Activated naive CD4-positive, alpha-beta T cell treated with anti-CD3 and anti-CD28 coated beads for 36 hours (primary cell): ENCODE data around the gene ZPBP. TPM values are rescaled to one million over a fixed set of nuclear protein-coding genes. Genes with fewer than 3 reads are reported as not detected.

ENCODE experiments used
- CTCF ChIA-PET: fragments of 350-600 bp; sonication (Branson Sonifier 250); formaldehyde crosslinking; loops from one replicate; lab custom pipeline; 2021; ENCODE audit warnings: antibody characterized with exemption; lab: Charles Lee
- DNase-seq: peaks from one replicate; pipeline ENCODE4 v3.0.0-alpha.2; 2020
- H3K27ac Mint-ChIP-seq: one replicate; pipeline ENCODE4 v1.8.0; 2021; ENCODE audit warnings: mild to moderate bottlenecking, mixed read lengths
- H3K27me3 Mint-ChIP-seq: one replicate; pipeline ENCODE4 v1.8.0; 2021; ENCODE audit warnings: low read depth, mixed read lengths
- H3K36me3 Mint-ChIP-seq: one replicate; pipeline ENCODE4 v1.8.0; 2021; ENCODE audit warnings: low read depth, mixed read lengths
- H3K4me1 Mint-ChIP-seq: one replicate; pipeline ENCODE4 v1.8.0; 2021; ENCODE audit warnings: low read depth, mixed read lengths
- H3K4me3 Mint-ChIP-seq: one replicate; pipeline ENCODE4 v1.8.0; 2021; ENCODE audit warnings: mild to moderate bottlenecking, moderate library complexity, mixed read lengths
- H3K9me3 Mint-ChIP-seq: one replicate; pipeline ENCODE4 v1.8.0; 2021; ENCODE audit warnings: mixed read lengths
- intact Hi-C: fragments of 100-400 bp; cut with micrococcal nuclease; formaldehyde crosslinking; loops from one replicate; pipeline ENCODE4 v1.15.1; 2023
- total RNA-seq, 2 experiments: library from RNA; stranded (reverse); gene quantifications; one replicate each; pipeline ENCODE4 v1.2.3, GENCODE V29; 2021

ZPBP gene, protein sequence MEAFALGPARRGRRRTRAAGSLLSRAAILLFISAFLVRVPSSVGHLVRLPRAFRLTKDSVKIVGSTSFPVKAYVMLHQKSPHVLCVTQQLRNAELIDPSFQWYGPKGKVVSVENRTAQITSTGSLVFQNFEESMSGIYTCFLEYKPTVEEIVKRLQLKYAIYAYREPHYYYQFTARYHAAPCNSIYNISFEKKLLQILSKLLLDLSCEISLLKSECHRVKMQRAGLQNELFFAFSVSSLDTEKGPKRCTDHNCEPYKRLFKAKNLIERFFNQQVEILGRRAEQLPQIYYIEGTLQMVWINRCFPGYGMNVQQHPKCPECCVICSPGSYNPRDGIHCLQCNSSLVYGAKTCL
- not detected for total RNA-seq

DNA sequence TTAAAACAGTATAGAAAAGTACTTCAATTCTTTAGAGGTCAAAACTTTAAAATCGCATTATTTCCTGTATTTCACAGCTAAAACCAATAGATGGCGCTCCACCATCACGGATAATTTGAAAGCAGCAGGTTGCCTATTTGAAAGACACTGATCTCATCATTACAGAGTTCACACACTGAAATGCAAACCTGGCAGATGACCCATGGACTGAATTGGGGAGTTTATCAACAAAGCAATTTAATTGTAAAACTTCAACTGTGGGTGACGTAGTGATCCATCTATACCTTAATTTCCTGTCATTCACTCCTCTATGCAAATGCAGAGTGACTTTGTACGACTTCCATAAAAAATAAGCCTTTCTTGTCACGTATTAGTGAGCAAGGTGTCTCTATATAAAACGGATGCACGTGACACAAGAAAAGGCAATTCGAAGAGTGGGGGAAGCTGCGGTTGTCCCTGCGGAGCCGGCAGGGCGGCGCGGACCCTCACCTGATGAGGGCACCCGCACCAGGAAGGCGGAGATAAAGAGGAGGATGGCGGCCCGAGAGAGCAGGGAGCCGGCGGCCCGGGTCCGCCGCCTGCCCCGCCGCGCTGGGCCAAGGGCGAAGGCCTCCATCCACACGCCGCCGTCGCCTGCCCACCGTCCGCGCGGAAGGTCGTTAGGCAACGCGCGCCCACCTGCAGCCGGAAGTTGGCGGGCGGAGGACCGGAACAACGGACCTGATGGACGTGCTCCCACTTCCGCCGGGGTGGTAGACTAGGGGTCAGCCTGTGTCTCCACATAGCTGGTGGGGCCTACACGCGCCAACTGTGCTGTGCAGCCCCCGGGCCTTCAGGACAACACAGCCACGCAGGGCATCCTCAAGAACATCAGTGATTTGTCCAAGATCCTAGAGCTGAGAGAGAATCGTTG lies at the start of gene ZPBP:
Gene ZPBP (minus strand): TSS at position 668 of the 913 bp plus-strand sequence. CDS start 52 bp downstream, at position 616.
- H3K27ac Mint-ChIP-seq = peak within 1 kb of the TSS; percentile 81
- intact Hi-C loops = loop anchor here (1.0 to 10.0 kb wide), 14 partner anchors 49 to 1272 kb away; no protein-coding TSS in a partner anchor
- H3K9me3 Mint-ChIP-seq = peaks cover 7% of the 10 kb centered on the region
- DNase-seq = peak; percentile 67
- peaks cover 7% of the 10 kb centered on the region for H3K4me1 Mint-ChIP-seq
- peak within 1 kb of the TSS; percentile 76 for H3K4me3 Mint-ChIP-seq
- H3K36me3 Mint-ChIP-seq = no peaks in the 10 kb centered on the region
- CTCF ChIA-PET = interaction anchor here (0.6 to 3.9 kb wide), 31 partner anchors 8 to 1668 kb away, joined by 3 to 35 read pairs (median 4); no protein-coding TSS in a partner anchor
- H3K27me3 Mint-ChIP-seq = no peaks in the 10 kb centered on the region

DNA sequence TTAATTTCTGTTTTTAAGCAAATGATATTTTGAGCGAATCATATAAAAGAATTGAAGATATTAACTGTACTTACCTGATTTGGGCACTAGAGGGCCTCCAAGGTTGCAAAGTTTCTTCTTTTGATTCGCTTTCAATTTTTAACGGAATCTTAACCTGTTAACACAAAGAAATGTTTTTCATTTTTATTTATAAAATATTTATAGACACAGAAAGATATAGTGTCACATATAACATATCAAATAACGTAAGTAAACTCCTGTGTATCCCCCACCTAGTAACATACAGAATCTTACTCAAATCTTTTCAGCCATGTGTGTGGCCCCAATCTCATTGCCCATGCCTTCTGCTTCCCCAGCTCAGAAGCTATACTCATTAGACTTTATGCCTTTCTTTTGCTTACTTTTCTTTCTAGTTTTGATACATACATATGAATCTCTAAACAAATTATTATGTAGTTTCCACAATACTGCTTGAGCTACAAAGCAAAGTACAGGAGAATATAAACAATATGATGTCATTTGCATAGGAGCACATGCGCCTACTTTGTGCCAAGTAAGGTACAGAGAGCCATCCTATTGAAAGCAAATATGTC lies 49.5 kb upstream of the ZPBP start:
- peak overlapping the region; percentile 82 for H3K27ac Mint-ChIP-seq
- H3K9me3 Mint-ChIP-seq = no peaks in the 10 kb centered on the region
- intact Hi-C loops = loop anchor here (1.0 to 5.0 kb wide), 10 partner anchors 50 to 490 kb away; no protein-coding TSS in a partner anchor
- CTCF ChIA-PET = interaction anchor here (0.6 to 7.7 kb wide), 23 partner anchors 11 to 1018 kb away, joined by 3 to 77 read pairs (median 4); no protein-coding TSS in a partner anchor
- H3K27me3 Mint-ChIP-seq = no peaks in the 10 kb centered on the region
- DNase-seq = peak; percentile 64
- H3K36me3 Mint-ChIP-seq = no peaks in the 10 kb centered on the region
- peaks cover 43% of the 10 kb centered on the region for H3K4me1 Mint-ChIP-seq
- peak overlapping the region; percentile 45 for H3K4me3 Mint-ChIP-seq

DNA sequence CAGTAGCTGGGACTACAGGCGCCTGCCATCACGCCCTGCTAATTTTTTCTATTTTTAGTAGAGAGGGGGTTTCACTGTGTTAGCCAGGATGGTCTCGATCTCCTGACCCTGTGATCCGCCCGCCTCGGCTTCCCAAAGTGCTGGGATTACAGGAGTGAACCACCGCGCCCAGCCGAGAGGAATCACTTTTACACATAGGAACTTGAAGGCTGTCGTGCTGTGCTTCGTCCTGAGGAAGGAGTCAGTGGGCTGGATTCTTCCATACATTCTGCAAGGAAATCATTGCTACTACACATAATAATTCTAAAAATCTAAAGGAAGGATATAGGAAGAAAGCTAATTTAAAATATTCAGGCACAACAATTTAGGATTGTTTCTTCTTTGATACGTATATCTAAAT lies 48.8 kb upstream of the ZPBP start:
- intact Hi-C loops = loop anchor here (1.0 to 5.0 kb wide), 10 partner anchors 50 to 490 kb away; no protein-coding TSS in a partner anchor
- no peak overlapping the region for H3K27ac Mint-ChIP-seq
- no peak overlapping the region for H3K4me3 Mint-ChIP-seq

DNA sequence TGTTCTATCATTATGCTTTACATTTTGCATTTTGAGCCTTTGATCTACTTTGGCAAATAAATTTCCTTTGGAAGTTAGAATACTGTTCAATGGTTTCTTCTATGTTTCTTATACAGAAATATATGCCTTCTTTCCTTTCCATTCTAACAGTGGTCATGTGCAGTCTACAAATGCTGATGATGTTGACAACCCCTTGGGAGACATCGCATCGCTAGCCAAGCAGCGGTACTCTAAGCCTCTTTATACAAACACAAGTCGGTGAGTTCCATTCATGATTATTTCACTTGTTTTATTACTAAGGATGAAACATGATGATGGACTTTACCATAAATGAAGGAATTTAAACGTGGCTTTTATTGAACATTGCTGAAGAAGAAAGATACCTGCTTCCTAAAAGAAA lies 48.1 kb upstream of the ZPBP start:
- no peak for DNase-seq
- Mint-ChIP-seq H3K27me3 (no peaks in the 10 kb centered on the region), H3K4me1 (peaks cover 29% of the 10 kb centered on the region), H3K9me3 (no peaks in the 10 kb centered on the region), H3K4me3 (no peak overlapping the region), H3K27ac (no peak overlapping the region), H3K36me3 (no peaks in the 10 kb centered on the region)
- intact Hi-C loops = loop anchor here (5.0 kb wide), 1 partner anchor 491 kb away; no protein-coding TSS in a partner anchor
- CTCF ChIA-PET = interaction anchor here (7.7 kb wide), 1 partner anchor 276 kb away, joined by 77 read pairs; no protein-coding TSS in a partner anchor

More for the DNA sequence above, 48.8 kb upstream of the ZPBP start:
- DNase-seq = no peak
- Mint-ChIP-seq H3K4me1 (peaks cover 36% of the 10 kb centered on the region), H3K9me3 (no peaks in the 10 kb centered on the region), H3K36me3 (no peaks in the 10 kb centered on the region), H3K27me3 (no peaks in the 10 kb centered on the region)
- CTCF ChIA-PET = interaction anchor here (0.7 to 7.7 kb wide), 9 partner anchors 11 to 326 kb away, joined by 3 to 77 read pairs (median 4); no protein-coding TSS in a partner anchor

DNA sequence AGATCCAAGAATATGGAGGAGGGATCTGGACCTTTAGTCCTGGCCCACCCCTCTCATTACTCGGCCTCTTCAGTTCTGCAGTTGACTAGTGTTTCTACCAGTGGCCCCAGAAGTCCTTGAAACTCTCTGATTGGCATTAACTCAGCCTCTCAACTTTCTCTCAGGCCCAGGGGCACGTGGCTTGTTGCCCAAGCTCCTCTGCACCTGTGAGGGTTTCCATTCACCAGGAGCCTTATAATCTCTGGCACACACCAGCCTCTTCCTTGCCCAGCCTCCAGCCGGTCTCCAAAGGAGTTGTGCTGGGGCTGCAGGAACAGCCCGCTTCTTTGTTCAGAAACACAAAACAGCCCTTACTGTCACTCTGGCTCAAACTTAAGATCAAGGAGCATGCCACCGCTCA lies 47.6 kb upstream of the ZPBP start:
- CTCF ChIA-PET = no interaction called here
- intact Hi-C loops = loop anchor here (5.0 kb wide), 1 partner anchor 492 kb away; no protein-coding TSS in a partner anchor
- Mint-ChIP-seq H3K9me3 (no peaks in the 10 kb centered on the region), H3K4me1 (peaks cover 24% of the 10 kb centered on the region), H3K4me3 (no peak overlapping the region), H3K27me3 (no peaks in the 10 kb centered on the region), H3K36me3 (no peaks in the 10 kb centered on the region), H3K27ac (no peak overlapping the region)
- DNase-seq = no peak

DNA sequence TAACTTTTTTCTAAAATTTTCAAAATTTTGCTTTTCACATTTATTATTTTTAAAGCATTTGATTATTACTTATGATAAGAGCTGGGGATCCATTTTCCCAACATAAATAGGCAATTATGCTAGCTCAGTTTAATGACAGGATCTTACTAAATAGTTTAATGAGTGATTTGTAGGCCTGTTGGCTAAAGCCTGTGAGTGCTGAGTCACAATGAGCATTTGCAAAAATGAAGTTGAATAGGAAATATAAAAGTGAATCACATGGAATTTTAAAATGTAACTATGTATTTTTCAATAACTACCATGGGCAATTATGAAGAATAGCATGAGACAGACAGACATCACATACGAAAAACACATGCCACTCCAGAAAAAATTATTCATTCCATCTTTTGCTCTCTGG lies 45.1 kb upstream of the ZPBP start:
- intact Hi-C loops = no loop called here
- H3K4me1 Mint-ChIP-seq = peaks cover 3% of the 10 kb centered on the region
- no peaks in the 10 kb centered on the region for H3K27me3 Mint-ChIP-seq
- no peak overlapping the region for H3K4me3 Mint-ChIP-seq
- CTCF ChIA-PET = no interaction called here
- no peaks in the 10 kb centered on the region for H3K36me3 Mint-ChIP-seq
- H3K27ac Mint-ChIP-seq = no peak overlapping the region
- no peaks in the 10 kb centered on the region for H3K9me3 Mint-ChIP-seq
- no peak for DNase-seq

DNA sequence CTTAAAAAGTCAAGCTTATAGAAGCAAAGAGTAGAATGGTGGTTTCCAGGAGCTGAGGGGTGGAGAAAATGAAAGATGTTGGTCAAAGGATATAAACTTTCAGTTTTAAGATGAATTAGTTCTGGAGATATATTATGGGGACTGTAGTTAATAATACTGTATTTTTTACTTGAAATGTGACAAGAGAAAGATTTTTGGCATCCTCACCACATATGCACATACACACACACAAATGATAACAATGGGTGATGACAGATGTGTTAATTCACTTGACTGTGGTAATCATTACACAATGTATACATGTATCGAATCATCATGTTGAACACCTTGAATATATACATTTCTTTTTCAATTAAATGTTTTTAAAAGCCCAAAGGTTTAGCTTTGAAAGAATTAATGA lies 32.7 kb upstream of the ZPBP start:
- intact Hi-C loops = no loop called here
- Mint-ChIP-seq H3K27me3 (no peaks in the 10 kb centered on the region), H3K4me1 (no peaks in the 10 kb centered on the region), H3K9me3 (no peaks in the 10 kb centered on the region), H3K27ac (no peak overlapping the region), H3K36me3 (no peaks in the 10 kb centered on the region), H3K4me3 (no peak overlapping the region)
- CTCF ChIA-PET = interaction anchor here (1.3 kb wide), 1 partner anchor 8 kb away, joined by 7 read pairs; no protein-coding TSS in a partner anchor
- DNase-seq = no peak

DNA sequence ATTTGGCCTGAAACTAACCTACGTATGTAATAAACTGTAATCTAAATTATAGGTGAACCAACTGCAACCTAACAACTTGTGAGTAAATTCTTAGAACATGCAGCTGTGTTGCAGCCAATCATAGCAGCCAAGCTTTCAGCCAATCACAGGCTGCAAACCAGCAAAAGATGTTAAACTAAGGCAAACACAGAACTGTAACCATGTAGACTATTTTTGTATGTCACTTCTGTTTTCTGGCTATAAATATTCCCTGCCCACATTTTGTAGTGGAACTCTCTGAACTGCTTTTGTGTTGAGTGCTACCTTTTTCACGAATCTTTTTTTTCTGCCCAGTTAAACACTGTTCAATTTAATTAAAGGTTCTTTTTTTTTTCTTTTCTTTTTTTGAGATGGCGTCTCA lies 28.2 kb upstream of the ZPBP start:
- no peak overlapping the region for H3K4me3 Mint-ChIP-seq
- DNase-seq = no peak
- intact Hi-C loops = no loop called here
- H3K36me3 Mint-ChIP-seq = no peaks in the 10 kb centered on the region
- H3K9me3 Mint-ChIP-seq = no peaks in the 10 kb centered on the region
- H3K27ac Mint-ChIP-seq = no peak overlapping the region
- H3K4me1 Mint-ChIP-seq = no peaks in the 10 kb centered on the region
- CTCF ChIA-PET = interaction anchor here (0.7 to 4.5 kb wide), 3 partner anchors 8 to 300 kb away, joined by 3 to 44 read pairs (median 6); no protein-coding TSS in a partner anchor
- H3K27me3 Mint-ChIP-seq = no peaks in the 10 kb centered on the region

DNA sequence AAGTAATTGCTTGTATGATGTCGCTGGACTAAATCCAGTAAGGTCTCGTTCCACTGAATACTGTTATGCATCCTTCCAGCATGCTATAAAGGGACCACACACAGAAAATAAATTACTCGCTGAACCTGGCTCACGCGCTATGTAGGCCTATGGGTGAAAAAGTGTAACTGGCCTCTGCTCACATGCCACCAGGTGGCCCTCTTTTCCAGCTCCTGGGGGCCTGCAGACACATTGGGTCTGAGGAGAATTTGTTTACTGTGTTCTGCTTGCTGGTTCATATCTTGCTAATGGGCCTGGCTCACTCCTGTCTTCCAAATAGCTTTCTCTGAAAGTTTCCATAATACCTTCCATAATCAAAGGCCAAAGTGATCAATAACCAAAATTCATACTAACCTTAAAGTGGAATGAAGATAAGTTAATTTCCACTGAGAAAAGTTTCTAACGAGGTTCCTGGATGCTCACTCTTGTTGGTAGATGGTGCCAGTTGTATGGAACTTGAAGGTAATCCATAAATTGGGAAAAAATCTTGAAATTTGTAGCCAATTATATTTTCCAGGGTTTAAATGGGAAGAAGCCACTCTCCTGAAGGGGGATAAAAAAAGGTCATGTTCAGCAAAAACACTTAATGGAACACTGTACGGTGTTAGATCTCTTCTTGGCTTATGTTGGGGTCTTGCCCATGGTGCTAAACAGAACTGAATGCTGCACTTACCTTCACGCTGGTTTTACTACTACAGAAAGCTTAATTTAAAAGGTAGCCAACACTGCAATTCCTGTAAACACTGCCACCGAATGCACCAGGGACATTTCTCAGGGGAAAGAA lies 27.0 kb upstream of the ZPBP start:
- Mint-ChIP-seq H3K9me3 (no peaks in the 10 kb centered on the region), H3K36me3 (no peaks in the 10 kb centered on the region), H3K27me3 (no peaks in the 10 kb centered on the region), H3K4me3 (no peak overlapping the region), H3K4me1 (no peaks in the 10 kb centered on the region), H3K27ac (no peak overlapping the region)
- DNase-seq = peak; percentile 57
- intact Hi-C loops = loop anchor here (1.0 kb wide), 2 partner anchors 298 to 348 kb away; no protein-coding TSS in a partner anchor
- CTCF ChIA-PET = interaction anchor here (0.5 to 4.5 kb wide), 7 partner anchors 15 to 665 kb away, joined by 3 to 44 read pairs (median 3); no protein-coding TSS in a partner anchor

DNA sequence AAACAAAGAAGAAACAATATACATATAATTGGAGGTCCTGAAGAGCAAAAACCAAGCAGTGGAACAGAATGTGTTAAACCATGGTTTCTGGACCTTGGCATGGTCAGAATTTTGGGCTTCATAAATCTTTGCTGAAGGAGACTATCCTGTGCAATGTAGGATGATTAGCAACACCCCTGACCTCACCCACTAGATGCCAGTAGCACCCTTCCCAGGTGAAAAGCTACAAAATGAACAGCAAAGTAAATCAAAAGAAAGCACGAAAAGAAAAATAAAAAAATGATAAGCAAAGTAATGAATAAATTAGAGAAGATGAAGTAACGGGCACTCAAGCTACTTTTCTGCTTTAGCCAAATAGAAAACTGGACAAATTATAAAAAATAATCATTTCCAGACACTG lies 19.2 kb upstream of the ZPBP start:
- no peaks in the 10 kb centered on the region for H3K4me1 Mint-ChIP-seq
- peaks cover 4% of the 10 kb centered on the region for H3K9me3 Mint-ChIP-seq
- no peaks in the 10 kb centered on the region for H3K36me3 Mint-ChIP-seq
- H3K27me3 Mint-ChIP-seq = peaks cover 10% of the 10 kb centered on the region
- CTCF ChIA-PET = interaction anchor here (1.5 to 1.6 kb wide), 2 partner anchors 9 to 19 kb away, joined by 6 read pairs; partner anchors contain the start of gene ZPBP
- intact Hi-C loops = no loop called here
- peak; percentile 6 for DNase-seq
- no peak overlapping the region for H3K4me3 Mint-ChIP-seq
- no peak overlapping the region for H3K27ac Mint-ChIP-seq

DNA sequence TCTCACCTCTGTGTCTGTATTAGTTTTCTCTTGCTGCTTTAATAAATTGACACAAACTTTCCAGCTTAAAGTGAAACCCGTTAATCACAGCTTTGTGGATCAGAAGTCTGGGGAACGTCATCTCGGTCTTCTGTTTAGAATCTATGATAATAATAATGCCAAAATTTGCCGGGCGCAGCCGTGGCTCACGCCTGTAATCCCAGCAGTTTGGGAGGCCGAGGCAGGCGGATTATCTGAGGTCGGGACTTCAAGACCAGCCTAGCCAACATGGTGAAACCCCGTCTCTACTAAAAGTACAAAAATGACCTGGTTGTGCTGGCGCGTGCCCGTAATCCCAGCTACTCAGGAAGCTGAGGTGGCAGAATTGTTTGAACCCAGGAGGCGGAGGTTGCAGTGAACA lies 8.8 kb upstream of the ZPBP start:
- no peaks in the 10 kb centered on the region for H3K4me1 Mint-ChIP-seq
- CTCF ChIA-PET = no interaction called here
- no peak overlapping the region for H3K4me3 Mint-ChIP-seq
- H3K9me3 Mint-ChIP-seq = no peaks in the 10 kb centered on the region
- no peaks in the 10 kb centered on the region for H3K36me3 Mint-ChIP-seq
- H3K27ac Mint-ChIP-seq = no peak overlapping the region
- DNase-seq = no peak
- intact Hi-C loops = no loop called here
- H3K27me3 Mint-ChIP-seq = peaks cover 2% of the 10 kb centered on the region
